ENCODE measurements around the gene SALL4. TPM values are rescaled to one million over a fixed set of nuclear protein-coding genes. Genes with fewer than 3 reads are reported as not detected.
A peak's percentile ranks its signal among the peaks of the same experiment; 100 is the strongest.

The SALL4 gene
- total and polyA plus RNA-seq, 3 donors from 2014 or later = 8.4 to 27.8 (median 23.5) TPM

- intact Hi-C loops (cut with DNase I; ENCODE audit: low total_unique reads) = no loop called here
- no peak for TF ChIP-seq POLR2A (IDR thresholded peaks at IDR 0.05)
- TF ChIP-seq, protein P1, sequence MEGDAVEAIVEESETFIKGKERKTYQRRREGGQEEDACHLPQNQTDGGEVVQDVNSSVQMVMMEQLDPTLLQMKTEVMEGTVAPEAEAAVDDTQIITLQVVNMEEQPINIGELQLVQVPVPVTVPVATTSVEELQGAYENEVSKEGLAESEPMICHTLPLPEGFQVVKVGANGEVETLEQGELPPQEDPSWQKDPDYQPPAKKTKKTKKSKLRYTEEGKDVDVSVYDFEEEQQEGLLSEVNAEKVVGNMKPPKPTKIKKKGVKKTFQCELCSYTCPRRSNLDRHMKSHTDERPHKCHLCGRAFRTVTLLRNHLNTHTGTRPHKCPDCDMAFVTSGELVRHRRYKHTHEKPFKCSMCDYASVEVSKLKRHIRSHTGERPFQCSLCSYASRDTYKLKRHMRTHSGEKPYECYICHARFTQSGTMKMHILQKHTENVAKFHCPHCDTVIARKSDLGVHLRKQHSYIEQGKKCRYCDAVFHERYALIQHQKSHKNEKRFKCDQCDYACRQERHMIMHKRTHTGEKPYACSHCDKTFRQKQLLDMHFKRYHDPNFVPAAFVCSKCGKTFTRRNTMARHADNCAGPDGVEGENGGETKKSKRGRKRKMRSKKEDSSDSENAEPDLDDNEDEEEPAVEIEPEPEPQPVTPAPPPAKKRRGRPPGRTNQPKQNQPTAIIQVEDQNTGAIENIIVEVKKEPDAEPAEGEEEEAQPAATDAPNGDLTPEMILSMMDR (IDR thresholded peaks at IDR 0.05) = no peak
- H3K27me3 ChIP-seq = no peaks in the 10 kb centered on the region
- DNase-seq = peak; percentile 69
- H3K36me3 ChIP-seq (ENCODE audit: low read depth, missing control alignments) = no peaks in the 10 kb centered on the region
- peak overlapping the region; percentile 33 to 66 for H3K27ac ChIP-seq
- H3K4me1 ChIP-seq = peaks cover 34% of the 10 kb centered on the region
- no peaks in the 10 kb centered on the region for H3K9me3 ChIP-seq
- 54 to 68% methylated on average over 11 of the region's 11 CpGs for WGBS, 2 donors
- no peak overlapping the region for H3K4me3 ChIP-seq
Measured at GRCh38 chr20:51735728-51736600, 66.4 kb downstream of the SALL4 start.

DNA sequence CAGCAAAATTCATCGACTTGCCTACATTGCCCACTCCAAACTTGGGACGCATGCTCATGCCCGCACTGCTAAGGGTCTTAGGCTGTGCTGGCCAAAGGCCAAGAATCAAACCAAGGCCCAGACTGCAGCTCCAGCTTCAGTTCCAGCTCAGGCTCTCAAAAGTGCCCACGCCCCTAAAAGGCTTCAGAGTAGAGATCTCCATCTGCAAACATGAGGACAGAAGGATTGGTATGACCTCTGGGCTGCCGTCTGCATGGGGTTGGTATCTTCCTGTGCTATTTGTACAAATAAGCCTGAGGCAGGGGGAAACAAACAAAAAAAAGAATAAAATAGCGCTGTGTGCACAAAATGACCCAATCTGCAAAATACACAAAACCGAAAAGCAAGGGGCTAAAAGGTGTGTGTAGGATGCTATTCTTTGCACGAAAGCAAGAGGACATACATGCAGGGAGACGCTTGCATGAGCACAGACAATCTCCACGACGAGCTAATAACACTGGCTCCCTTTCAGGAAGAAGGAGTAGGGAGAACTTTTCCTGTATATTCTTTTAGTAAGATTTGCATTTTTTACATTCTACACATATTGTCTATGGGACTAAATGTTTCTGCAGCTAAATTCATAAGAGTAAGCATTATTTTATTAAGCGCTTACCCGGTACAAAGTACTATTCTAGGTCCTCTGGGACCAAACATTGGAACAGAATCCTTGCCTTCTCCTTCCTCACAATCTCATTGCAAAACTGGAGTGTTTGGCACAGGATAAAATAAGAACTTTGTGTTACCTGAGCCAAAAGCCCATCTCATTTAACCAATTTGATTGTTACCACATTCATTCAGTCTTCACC lies 67.2 kb downstream of the SALL4 start:
- Histone ChIP-seq H3K27me3 (no peaks in the 10 kb centered on the region), H3K27ac (peak overlapping the region in 1 of 2 donors; percentile 33), H3K36me3 (ENCODE audit: low read depth, missing control alignments) (no peaks in the 10 kb centered on the region), H3K9me3 (no peaks in the 10 kb centered on the region), H3K4me1 (peaks cover 34% of the 10 kb centered on the region), H3K4me3 (no peak overlapping the region)
- 56% methylated on average over 12 to 13 of the region's 13 CpGs for WGBS, 2 donors
- intact Hi-C loops (cut with DNase I; ENCODE audit: low total_unique reads) = no loop called here
- no peak for TF ChIP-seq POLR2A (IDR thresholded peaks at IDR 0.05)
- TF ChIP-seq, protein P1 (IDR thresholded peaks at IDR 0.05) = no peak
- DNase-seq = no peak

- H3K27me3 ChIP-seq = no peaks in the 10 kb centered on the region
- intact Hi-C loops (cut with DNase I; ENCODE audit: low total_unique reads) = no loop called here
- H3K9me3 ChIP-seq = no peaks in the 10 kb centered on the region
- H3K27ac ChIP-seq = peak overlapping the region in 1 of 2 donors; percentile 93
- peaks cover 38% of the 10 kb centered on the region for H3K4me1 ChIP-seq
- H3K36me3 ChIP-seq (ENCODE audit: low read depth, missing control alignments) = no peaks in the 10 kb centered on the region
- WGBS, 2 donors = 71% methylated on average over 3 of the region's 3 CpGs
- H3K4me3 ChIP-seq = no peak overlapping the region
- no peak for DNase-seq
- TF ChIP-seq, protein P1 (IDR thresholded peaks at IDR 0.05) = no peak
- TF ChIP-seq POLR2A (IDR thresholded peaks at IDR 0.05) = no peak
Measured at GRCh38 chr20:51733070-51733469, 69.3 kb downstream of the SALL4 start.

Other genes with a start within 250 kb of the SALL4 start
- gene ATP9A, start 34.1 kb downstream of the SALL4 start, total RNA-seq = 100 to 1,000 TPM in 1 of 2 donors, 10 to 100 TPM in 1; 89.3 to 128 TPM
- 46.4 TPM for gene ATP9A, start 34.1 kb downstream of the SALL4 start, polyA plus RNA-seq (ENCODE audit: insufficient read depth, low read depth, low replicate concordance)